OCI-LY1 (cell line): ENCODE data around the gene NUCB2.

Experiments
- EZH2 ChIP-seq: fragments of 200-600 bp; sonication (generic), shearing (Covaris generic); IDR thresholded peaks from 2 replicates; pipeline ENCODE4 v1.8.0; 2017; ENCODE audit warnings: borderline replicate concordance, mixed run types, mild to moderate bottlenecking, antibody characterized with exemption, low read length, moderate library complexity, mixed read lengths
- TF ChIP-seq, protein P1 (sequence below): fragments of 200-600 bp; sonication (generic), shearing (Covaris generic); IDR thresholded peaks from 2 replicates; pipeline ENCODE4 v1.5.1; 2017; ENCODE audit warnings: mild to moderate bottlenecking, antibody characterized with exemption, low read length, moderate library complexity, mixed read lengths

DNA sequence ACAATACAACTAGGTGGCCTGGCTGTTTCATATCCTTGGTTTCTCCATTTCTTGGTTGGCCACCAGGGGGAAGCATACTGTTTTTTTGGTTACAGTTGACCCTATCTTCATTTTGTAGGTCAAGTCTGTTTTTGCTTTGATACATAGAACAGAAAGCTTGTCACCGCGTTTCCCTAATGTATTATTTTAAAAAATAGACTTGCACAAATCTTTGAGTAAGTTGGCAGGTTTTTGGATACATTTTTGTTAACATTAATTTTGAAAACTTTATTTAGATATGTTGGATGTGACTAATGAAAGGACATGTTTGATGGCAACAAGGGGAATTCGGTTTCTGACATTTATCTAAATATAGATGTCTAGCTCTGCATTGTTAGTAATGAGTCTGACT lies 78.1 kb downstream of the NUCB2 start:
- TF ChIP-seq, protein P1, sequence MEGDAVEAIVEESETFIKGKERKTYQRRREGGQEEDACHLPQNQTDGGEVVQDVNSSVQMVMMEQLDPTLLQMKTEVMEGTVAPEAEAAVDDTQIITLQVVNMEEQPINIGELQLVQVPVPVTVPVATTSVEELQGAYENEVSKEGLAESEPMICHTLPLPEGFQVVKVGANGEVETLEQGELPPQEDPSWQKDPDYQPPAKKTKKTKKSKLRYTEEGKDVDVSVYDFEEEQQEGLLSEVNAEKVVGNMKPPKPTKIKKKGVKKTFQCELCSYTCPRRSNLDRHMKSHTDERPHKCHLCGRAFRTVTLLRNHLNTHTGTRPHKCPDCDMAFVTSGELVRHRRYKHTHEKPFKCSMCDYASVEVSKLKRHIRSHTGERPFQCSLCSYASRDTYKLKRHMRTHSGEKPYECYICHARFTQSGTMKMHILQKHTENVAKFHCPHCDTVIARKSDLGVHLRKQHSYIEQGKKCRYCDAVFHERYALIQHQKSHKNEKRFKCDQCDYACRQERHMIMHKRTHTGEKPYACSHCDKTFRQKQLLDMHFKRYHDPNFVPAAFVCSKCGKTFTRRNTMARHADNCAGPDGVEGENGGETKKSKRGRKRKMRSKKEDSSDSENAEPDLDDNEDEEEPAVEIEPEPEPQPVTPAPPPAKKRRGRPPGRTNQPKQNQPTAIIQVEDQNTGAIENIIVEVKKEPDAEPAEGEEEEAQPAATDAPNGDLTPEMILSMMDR = peak; percentile 65
- no peak for TF ChIP-seq EZH2
